ENCODE results near the gene PRICKLE2.

PRICKLE2 gene

GRCh38 chr3:64163755-64164148, 61.5 kb downstream of the PRICKLE2 start:
- H3K27me3 ChIP-seq = peaks cover 45% of the 10 kb centered on the region
- no peaks in the 10 kb centered on the region for H3K36me3 ChIP-seq
- H3K9me3 ChIP-seq = no peaks in the 10 kb centered on the region
- TF ChIP-seq CTCF (IDR thresholded peaks at IDR 0.05) = no peak
- no peaks in the 10 kb centered on the region for H3K4me1 ChIP-seq (ENCODE audit: control insufficient read depth in 1 of 2, insufficient read depth in 1 of 2, low read depth in 1 of 2, low read length in 1 of 2)
- H3K4me3 ChIP-seq (ENCODE audit: low read depth in 1 of 2, low read length in 1 of 2) = no peak overlapping the region
- no peak overlapping the region for H3K27ac ChIP-seq

DNA sequence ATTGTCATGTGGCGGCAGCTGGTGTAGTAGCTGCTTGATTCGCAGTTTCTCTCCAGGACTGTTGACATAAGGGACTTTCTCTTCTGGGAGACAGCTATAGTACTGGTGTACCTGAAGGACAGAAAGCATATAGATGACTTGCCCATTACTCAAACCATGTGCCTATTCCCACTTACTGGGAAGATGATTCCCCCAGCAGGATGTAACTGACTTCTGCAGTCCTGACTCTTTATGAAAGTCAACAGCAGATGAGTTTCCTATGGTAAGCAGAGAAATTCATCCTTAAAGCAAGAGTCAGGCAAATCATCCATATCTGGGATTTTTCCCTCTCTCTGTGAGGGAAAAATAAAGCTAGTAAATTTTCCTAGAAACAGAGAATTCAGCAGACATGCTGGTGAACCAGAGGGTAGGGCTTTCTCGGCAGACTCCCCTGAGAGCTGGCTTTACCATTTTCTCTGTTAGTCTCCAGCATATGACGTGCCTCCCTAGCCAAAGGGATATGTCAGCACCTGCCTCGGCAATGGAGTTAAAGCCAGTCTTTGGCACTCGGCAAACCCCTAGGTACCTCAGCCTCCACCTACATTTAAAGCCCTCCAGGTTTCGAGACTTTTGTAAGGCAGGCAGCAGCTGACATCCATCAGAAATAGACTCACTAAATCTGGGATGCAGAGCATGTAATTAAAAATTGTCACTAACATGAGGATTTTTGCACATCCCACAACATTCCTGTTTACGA, 62.1 kb downstream of the PRICKLE2 start:
- Histone ChIP-seq H3K27ac (no peak overlapping the region), H3K27me3 (peaks cover 51% of the 10 kb centered on the region), H3K36me3 (no peaks in the 10 kb centered on the region), H3K9me3 (no peaks in the 10 kb centered on the region), H3K4me1 (ENCODE audit: control insufficient read depth in 1 of 2, insufficient read depth in 1 of 2, low read depth in 1 of 2, low read length in 1 of 2) (no peaks in the 10 kb centered on the region), H3K4me3 (ENCODE audit: low read depth in 1 of 2, low read length in 1 of 2) (no peak overlapping the region)
- TF ChIP-seq CTCF (IDR thresholded peaks at IDR 0.05) = no peak

- TF ChIP-seq CTCF (IDR thresholded peaks at IDR 0.05) = no peak
- Histone ChIP-seq H3K4me3 (ENCODE audit: low read depth in 1 of 2, low read length in 1 of 2) (no peak overlapping the region), H3K27me3 (peaks cover 52% of the 10 kb centered on the region), H3K9me3 (no peaks in the 10 kb centered on the region), H3K27ac (no peak overlapping the region), H3K36me3 (no peaks in the 10 kb centered on the region), H3K4me1 (ENCODE audit: control insufficient read depth in 1 of 2, insufficient read depth in 1 of 2, low read depth in 1 of 2, low read length in 1 of 2) (no peaks in the 10 kb centered on the region)
These were observed 63.7 kb downstream of the PRICKLE2 start for GRCh38 chr3:64161481-64161952.

DNA sequence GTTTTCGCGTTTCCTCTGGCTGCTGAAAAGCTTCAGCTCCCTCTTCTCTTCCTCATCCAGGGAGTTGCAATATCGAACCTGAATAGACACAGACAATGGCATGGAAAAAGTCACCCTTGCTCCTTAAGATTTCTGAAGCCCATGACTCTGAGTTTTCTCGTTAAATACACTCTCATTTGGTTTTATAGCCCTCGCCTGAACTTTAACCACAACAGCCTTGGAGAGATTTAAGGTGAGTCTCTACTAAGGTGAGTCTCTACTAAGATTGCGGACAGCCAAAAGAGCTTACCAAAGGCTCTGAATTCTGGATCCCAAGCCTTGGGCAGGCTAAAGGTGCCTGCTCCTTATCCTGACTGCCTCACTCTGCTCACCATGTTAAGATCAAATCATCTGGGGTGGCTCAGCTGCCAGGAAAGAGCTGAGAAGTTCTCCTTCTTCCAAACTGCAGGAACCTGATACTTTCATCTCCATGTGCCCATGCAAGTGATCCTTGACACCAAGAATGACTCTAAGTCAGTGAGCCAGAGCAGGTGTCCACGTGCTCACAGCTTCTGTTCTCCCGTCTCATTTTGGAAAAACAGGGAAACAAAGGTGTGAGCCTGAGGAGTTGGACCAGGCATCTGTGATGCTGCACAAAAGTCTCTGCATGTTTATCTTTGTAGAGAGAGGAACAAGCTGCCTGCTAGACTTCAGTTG, 65.1 kb downstream of the PRICKLE2 start:
- peaks cover 52% of the 10 kb centered on the region for H3K27me3 ChIP-seq
- H3K36me3 ChIP-seq = no peaks in the 10 kb centered on the region
- TF ChIP-seq CTCF (IDR thresholded peaks at IDR 0.05) = no peak
- H3K4me3 ChIP-seq (ENCODE audit: low read depth in 1 of 2, low read length in 1 of 2) = no peak overlapping the region
- no peaks in the 10 kb centered on the region for H3K9me3 ChIP-seq
- no peak overlapping the region for H3K27ac ChIP-seq
- no peaks in the 10 kb centered on the region for H3K4me1 ChIP-seq (ENCODE audit: control insufficient read depth in 1 of 2, insufficient read depth in 1 of 2, low read depth in 1 of 2, low read length in 1 of 2)

DNA sequence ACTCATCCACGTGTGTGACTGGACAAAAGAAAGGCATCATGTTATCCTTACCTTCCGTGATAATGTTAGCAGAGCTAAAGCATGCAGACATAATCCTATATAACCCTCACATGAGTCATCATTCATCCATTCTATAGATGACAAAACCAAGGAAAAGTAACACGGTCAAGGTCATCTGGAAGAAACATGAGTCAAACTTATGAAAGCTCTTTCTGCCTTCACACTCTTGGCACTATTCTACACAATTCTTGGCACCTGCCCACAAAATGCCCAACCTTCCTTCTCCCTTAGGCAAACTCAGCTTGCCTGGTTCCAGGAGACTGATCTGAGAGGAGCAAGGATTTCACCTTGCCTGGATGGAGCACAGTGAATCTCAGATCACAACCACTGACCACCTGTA, 66.9 kb downstream of the PRICKLE2 start:
- no peak for TF ChIP-seq CTCF (IDR thresholded peaks at IDR 0.05)
- Histone ChIP-seq H3K4me3 (ENCODE audit: low read depth in 1 of 2, low read length in 1 of 2) (no peak overlapping the region), H3K27ac (no peak overlapping the region), H3K27me3 (peaks cover 50% of the 10 kb centered on the region), H3K4me1 (ENCODE audit: control insufficient read depth in 1 of 2, insufficient read depth in 1 of 2, low read depth in 1 of 2, low read length in 1 of 2) (no peaks in the 10 kb centered on the region), H3K36me3 (no peaks in the 10 kb centered on the region), H3K9me3 (no peaks in the 10 kb centered on the region)

Measured in neutrophil (primary cell).